ENCODE measurements around the gene GARIN5A. TPM values are rescaled to one million over a fixed set of nuclear protein-coding genes. Genes with fewer than 3 reads are reported as not detected.
A peak's percentile ranks its signal among the peaks of the same experiment; 100 is the strongest.

GARIN5A gene
- total RNA-seq (2012; rRNA removed) = under 0.01 and 0.25 TPM in 2 replicates

- no peaks in the 10 kb centered on the region for H3K9me3 ChIP-seq (replicated peaks; ENCODE audit: low read length)
- peak within 1 kb of the TSS; percentile 99 for H3K4me3 ChIP-seq (ENCODE audit: low read length)
- peak within 1 kb of the TSS; percentile 90 for H3K9ac ChIP-seq (ENCODE audit: low read depth, low read length)
- peak within 1 kb of the TSS; percentile 91 for H3K4me2 ChIP-seq (ENCODE audit: low read length)
- H3K27me3 ChIP-seq (ENCODE audit: control insufficient read depth, insufficient read depth, low read length) = no peaks in the 10 kb centered on the region
- H3K4me1 ChIP-seq (ENCODE audit: control insufficient read depth, insufficient read depth, low read length) = peaks cover 7% of the 10 kb centered on the region
- peaks cover 10% of the 10 kb centered on the region for H3K36me3 ChIP-seq (ENCODE audit: insufficient read depth, low read length)
Measured at GRCh38 chr19:50476224-50476906, at the start of gene GARIN5A, which contains the start of gene EMC10. Gene GARIN5A, minus strand, starts transcription at chr19:50476848. Its CDS starts 460 bp downstream, at chr19:50476388. Gene EMC10, plus strand, starts transcription at chr19:50476507. Its CDS starts 38 bp downstream, at chr19:50476545.

- H3K9me3 ChIP-seq (replicated peaks; ENCODE audit: low read length) = no peaks in the 10 kb centered on the region
- H3K4me3 ChIP-seq (ENCODE audit: low read length) = no peak overlapping the region
- no peak overlapping the region for H3K4me2 ChIP-seq (ENCODE audit: low read length)
- no peaks in the 10 kb centered on the region for H3K4me1 ChIP-seq (ENCODE audit: control insufficient read depth, insufficient read depth, low read length)
- no peak overlapping the region for H3K9ac ChIP-seq (ENCODE audit: low read depth, low read length)
- no peaks in the 10 kb centered on the region for H3K27me3 ChIP-seq (ENCODE audit: control insufficient read depth, insufficient read depth, low read length)
- no peaks in the 10 kb centered on the region for H3K36me3 ChIP-seq (ENCODE audit: insufficient read depth, low read length)
Measured at GRCh38 chr19:50522881-50523280, 46.2 kb upstream of the GARIN5A start.

- Histone ChIP-seq H3K4me1 (ENCODE audit: control insufficient read depth, insufficient read depth, low read length) (no peaks in the 10 kb centered on the region), H3K9me3 (replicated peaks; ENCODE audit: low read length) (no peaks in the 10 kb centered on the region), H3K36me3 (ENCODE audit: insufficient read depth, low read length) (no peaks in the 10 kb centered on the region), H3K4me3 (ENCODE audit: low read length) (no peak overlapping the region), H3K4me2 (ENCODE audit: low read length) (no peak overlapping the region), H3K27me3 (ENCODE audit: control insufficient read depth, insufficient read depth, low read length) (no peaks in the 10 kb centered on the region), H3K9ac (ENCODE audit: low read depth, low read length) (no peak overlapping the region)
Measured at GRCh38 chr19:50520822-50521465, 44.3 kb upstream of the GARIN5A start.

- Histone ChIP-seq H3K4me1 (ENCODE audit: control insufficient read depth, insufficient read depth, low read length) (no peaks in the 10 kb centered on the region), H3K9ac (ENCODE audit: low read depth, low read length) (no peak overlapping the region), H3K4me2 (ENCODE audit: low read length) (no peak overlapping the region), H3K27me3 (ENCODE audit: control insufficient read depth, insufficient read depth, low read length) (peaks cover 2% of the 10 kb centered on the region), H3K9me3 (replicated peaks; ENCODE audit: low read length) (no peaks in the 10 kb centered on the region), H3K36me3 (ENCODE audit: insufficient read depth, low read length) (no peaks in the 10 kb centered on the region), H3K4me3 (ENCODE audit: low read length) (no peak overlapping the region)
Measured at GRCh38 chr19:50519006-50519575, 42.4 kb upstream of the GARIN5A start.

- no peak overlapping the region for H3K4me3 ChIP-seq (ENCODE audit: low read length)
- no peak overlapping the region for H3K4me2 ChIP-seq (ENCODE audit: low read length)
- H3K27me3 ChIP-seq (ENCODE audit: control insufficient read depth, insufficient read depth, low read length) = peaks cover 6% of the 10 kb centered on the region
- H3K4me1 ChIP-seq (ENCODE audit: control insufficient read depth, insufficient read depth, low read length) = no peaks in the 10 kb centered on the region
- H3K9ac ChIP-seq (ENCODE audit: low read depth, low read length) = no peak overlapping the region
- no peaks in the 10 kb centered on the region for H3K36me3 ChIP-seq (ENCODE audit: insufficient read depth, low read length)
- no peaks in the 10 kb centered on the region for H3K9me3 ChIP-seq (replicated peaks; ENCODE audit: low read length)
Measured at GRCh38 chr19:50518091-50519005, 41.7 kb upstream of the GARIN5A start.

- no peaks in the 10 kb centered on the region for H3K9me3 ChIP-seq (replicated peaks; ENCODE audit: low read length)
- no peak overlapping the region for H3K4me3 ChIP-seq (ENCODE audit: low read length)
- no peak overlapping the region for H3K9ac ChIP-seq (ENCODE audit: low read depth, low read length)
- H3K27me3 ChIP-seq (ENCODE audit: control insufficient read depth, insufficient read depth, low read length) = peaks cover 9% of the 10 kb centered on the region
- H3K4me2 ChIP-seq (ENCODE audit: low read length) = no peak overlapping the region
- H3K4me1 ChIP-seq (ENCODE audit: control insufficient read depth, insufficient read depth, low read length) = no peaks in the 10 kb centered on the region
- no peaks in the 10 kb centered on the region for H3K36me3 ChIP-seq (ENCODE audit: insufficient read depth, low read length)
Measured at GRCh38 chr19:50517704-50518075, 41.0 kb upstream of the GARIN5A start.

- no peak overlapping the region for H3K4me2 ChIP-seq (ENCODE audit: low read length)
- no peaks in the 10 kb centered on the region for H3K36me3 ChIP-seq (ENCODE audit: insufficient read depth, low read length)
- peaks cover 9% of the 10 kb centered on the region for H3K27me3 ChIP-seq (ENCODE audit: control insufficient read depth, insufficient read depth, low read length)
- H3K9me3 ChIP-seq (replicated peaks; ENCODE audit: low read length) = no peaks in the 10 kb centered on the region
- no peak overlapping the region for H3K9ac ChIP-seq (ENCODE audit: low read depth, low read length)
- H3K4me1 ChIP-seq (ENCODE audit: control insufficient read depth, insufficient read depth, low read length) = no peaks in the 10 kb centered on the region
- no peak overlapping the region for H3K4me3 ChIP-seq (ENCODE audit: low read length)
Measured at GRCh38 chr19:50516964-50517703, 40.5 kb upstream of the GARIN5A start.

GRCh38 chr19:50516456-50516855 lies 39.8 kb upstream of the GARIN5A start:
- Histone ChIP-seq H3K9ac (ENCODE audit: low read depth, low read length) (no peak overlapping the region), H3K4me2 (ENCODE audit: low read length) (no peak overlapping the region), H3K4me1 (ENCODE audit: control insufficient read depth, insufficient read depth, low read length) (no peaks in the 10 kb centered on the region), H3K27me3 (ENCODE audit: control insufficient read depth, insufficient read depth, low read length) (peaks cover 9% of the 10 kb centered on the region), H3K36me3 (ENCODE audit: insufficient read depth, low read length) (no peaks in the 10 kb centered on the region), H3K4me3 (ENCODE audit: low read length) (no peak overlapping the region), H3K9me3 (replicated peaks; ENCODE audit: low read length) (no peaks in the 10 kb centered on the region)

GRCh38 chr19:50515168-50515561 lies 38.5 kb upstream of the GARIN5A start:
- peaks cover 9% of the 10 kb centered on the region for H3K27me3 ChIP-seq (ENCODE audit: control insufficient read depth, insufficient read depth, low read length)
- H3K36me3 ChIP-seq (ENCODE audit: insufficient read depth, low read length) = no peaks in the 10 kb centered on the region
- peaks cover 3% of the 10 kb centered on the region for H3K4me1 ChIP-seq (ENCODE audit: control insufficient read depth, insufficient read depth, low read length)
- no peak overlapping the region for H3K9ac ChIP-seq (ENCODE audit: low read depth, low read length)
- no peaks in the 10 kb centered on the region for H3K9me3 ChIP-seq (replicated peaks; ENCODE audit: low read length)
- H3K4me3 ChIP-seq (ENCODE audit: low read length) = no peak overlapping the region
- no peak overlapping the region for H3K4me2 ChIP-seq (ENCODE audit: low read length)

- peaks cover 9% of the 10 kb centered on the region for H3K27me3 ChIP-seq (ENCODE audit: control insufficient read depth, insufficient read depth, low read length)
- no peak overlapping the region for H3K4me2 ChIP-seq (ENCODE audit: low read length)
- no peaks in the 10 kb centered on the region for H3K36me3 ChIP-seq (ENCODE audit: insufficient read depth, low read length)
- H3K4me1 ChIP-seq (ENCODE audit: control insufficient read depth, insufficient read depth, low read length) = peaks cover 7% of the 10 kb centered on the region
- H3K9ac ChIP-seq (ENCODE audit: low read depth, low read length) = no peak overlapping the region
- H3K9me3 ChIP-seq (replicated peaks; ENCODE audit: low read length) = no peaks in the 10 kb centered on the region
- H3K4me3 ChIP-seq (ENCODE audit: low read length) = no peak overlapping the region
Measured at GRCh38 chr19:50514346-50515167, 37.9 kb upstream of the GARIN5A start.

Data from skeletal muscle satellite cell (primary cell).